ENCODE results near the gene FGF12. TPM values are rescaled to one million over a fixed set of nuclear protein-coding genes. Genes with fewer than 3 reads are reported as not detected.

FGF12 gene
- total RNA-seq, 1 experiment from 2014 or later = 0.07 TPM

- H3K36me3 ChIP-seq (ENCODE audit: control insufficient read depth in 1 of 2, insufficient read depth in 2 of 2, low read length in 2 of 2) = no peaks in the 10 kb centered on the region
- no peak overlapping the region for H3K4me2 ChIP-seq (ENCODE audit: low read length)
- CTCF ChIA-PET = no interaction called here
- BruUV-seq (replicated peaks) = no TSS peak
- H3K4me1 ChIP-seq (ENCODE audit: control insufficient read depth in 1 of 2, insufficient read depth in 2 of 2, low read length in 2 of 2) = no peaks in the 10 kb centered on the region
- no peak overlapping the region for H3K9ac ChIP-seq (ENCODE audit: low read length)
- no peak overlapping the region for H3K4me3 ChIP-seq (replicated peaks in 1 of 2; ENCODE audit: low read depth in 1 of 2, low read length in 2 of 2)
- intact Hi-C loops (cut with micrococcal nuclease) = no loop called here
- no peaks in the 10 kb centered on the region for H4K20me1 ChIP-seq (ENCODE audit: insufficient read depth)
- H3K79me2 ChIP-seq (ENCODE audit: insufficient read depth, low read length) = no peaks in the 10 kb centered on the region
- no peak overlapping the region for H3K27ac ChIP-seq (ENCODE audit: low read depth, low read length)
- DNase-seq (ENCODE audit: low read depth, low spot score) (no peak), ATAC-seq (no peak)
- RAD21 ChIA-PET (ENCODE audit: low non-redundant PET in 1 of 2, low total read pairs in 2 of 2, uncharacterized antibody in 2 of 2, unreplicated experiment in 2 of 2) = no interaction called here
- no peaks in the 10 kb centered on the region for H3K9me3 ChIP-seq (ENCODE audit: control insufficient read depth in 1 of 2, insufficient read depth in 1 of 2, low read depth in 1 of 2, low read length in 2 of 2)
- POLR2A ChIA-PET = no interaction called here
- no peaks in the 10 kb centered on the region for H3K9me2 ChIP-seq (ENCODE audit: insufficient read depth)
- peaks cover 31% of the 10 kb centered on the region for H3K27me3 ChIP-seq (ENCODE audit: insufficient read depth, low read length)
- TF ChIP-seq SRF (IDR thresholded peaks at IDR 0.05; ENCODE audit: low read depth) (no peak), POLR2A (IDR thresholded peaks at IDR 0.05; ENCODE audit: borderline replicate concordance, extremely low read depth, insufficient read depth, insufficient read length) (no peak), ZFX (IDR thresholded peaks at IDR 0.05) (no peak), CEBPB (IDR thresholded peaks at IDR 0.05; ENCODE audit: low read depth) (no peak), ELF1 (IDR thresholded peaks at IDR 0.05; ENCODE audit: borderline replicate concordance, low read depth) (no peak), REST (IDR thresholded peaks at IDR 0.05; ENCODE audit: low read depth) (no peak), EZH2 (IDR thresholded peaks at IDR 0.05) (no peak), EZH2phosphoT487 (IDR thresholded peaks at IDR 0.05; ENCODE audit: borderline replicate concordance) (no peak), POLR2AphosphoS5 (IDR thresholded peaks at IDR 0.05; ENCODE audit: low read depth, low read length) (no peak), ZNF274 (IDR thresholded peaks at IDR 0.05; ENCODE audit: low read depth, low read length) (no peak), RAD21 (IDR thresholded peaks at IDR 0.05; ENCODE audit: low read depth) (no peak), CBX3 (IDR thresholded peaks at IDR 0.05; ENCODE audit: low read depth) (no peak), TCF7L2 (IDR thresholded peaks at IDR 0.05; ENCODE audit: borderline replicate concordance, extremely low read depth, insufficient read depth, insufficient read length) (no peak)
- TF ChIP-seq, protein P1, sequence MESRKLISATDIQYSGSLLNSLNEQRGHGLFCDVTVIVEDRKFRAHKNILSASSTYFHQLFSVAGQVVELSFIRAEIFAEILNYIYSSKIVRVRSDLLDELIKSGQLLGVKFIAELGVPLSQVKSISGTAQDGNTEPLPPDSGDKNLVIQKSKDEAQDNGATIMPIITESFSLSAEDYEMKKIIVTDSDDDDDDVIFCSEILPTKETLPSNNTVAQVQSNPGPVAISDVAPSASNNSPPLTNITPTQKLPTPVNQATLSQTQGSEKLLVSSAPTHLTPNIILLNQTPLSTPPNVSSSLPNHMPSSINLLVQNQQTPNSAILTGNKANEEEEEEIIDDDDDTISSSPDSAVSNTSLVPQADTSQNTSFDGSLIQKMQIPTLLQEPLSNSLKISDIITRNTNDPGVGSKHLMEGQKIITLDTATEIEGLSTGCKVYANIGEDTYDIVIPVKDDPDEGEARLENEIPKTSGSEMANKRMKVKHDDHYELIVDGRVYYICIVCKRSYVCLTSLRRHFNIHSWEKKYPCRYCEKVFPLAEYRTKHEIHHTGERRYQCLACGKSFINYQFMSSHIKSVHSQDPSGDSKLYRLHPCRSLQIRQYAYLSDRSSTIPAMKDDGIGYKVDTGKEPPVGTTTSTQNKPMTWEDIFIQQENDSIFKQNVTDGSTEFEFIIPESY (IDR thresholded peaks at IDR 0.05; ENCODE audit: extremely low read depth, insufficient replicate concordance, low read length) = no peak
- TF ChIP-seq, protein P2, sequence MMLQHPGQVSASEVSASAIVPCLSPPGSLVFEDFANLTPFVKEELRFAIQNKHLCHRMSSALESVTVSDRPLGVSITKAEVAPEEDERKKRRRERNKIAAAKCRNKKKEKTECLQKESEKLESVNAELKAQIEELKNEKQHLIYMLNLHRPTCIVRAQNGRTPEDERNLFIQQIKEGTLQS (IDR thresholded peaks at IDR 0.05) = no peak
- H2AFZ ChIP-seq (ENCODE audit: low read depth, low read length, poor library complexity, severe bottlenecking) = no peak overlapping the region
Measured at GRCh38 chr3:192408647-192409200, 318.6 kb downstream of the FGF12 start.
